A549 (cell line): ENCODE measurements around the gene SKAP1.

Source experiments
- CHD2 ChIP-seq: fragments of 150-350 bp; IDR thresholded peaks from 2 replicates; pipeline ENCODE4 v1.6.1; 2014; ENCODE audit warnings: low read length; ENCODE audit not compliant: partially characterized antibody
- CHD4 ChIP-seq: fragments of 200-600 bp; sonication (generic); IDR thresholded peaks from 2 replicates; pipeline ENCODE4 v1.6.1; 2016; ENCODE audit warnings: antibody characterized with exemption, mild to moderate bottlenecking, borderline replicate concordance
- CTCF ChIP-seq: fragments of >200 bp; sonication (Bioruptor Twin); formaldehyde crosslinking; IDR thresholded peaks from 3 replicates; pipeline ENCODE4 v1.5.1; 2016
- HDAC2 ChIP-seq: fragments of 200-600 bp; sonication (generic); IDR thresholded peaks from 2 replicates; pipeline ENCODE4 v1.6.1; 2016
- HOXB5 ChIP-seq: fragments of 250-450 bp; sonication (Bioruptor Pico); IDR thresholded peaks from 2 replicates; pipeline ENCODE4 v1.5.0; 2020; ENCODE audit warnings: mild to moderate bottlenecking, moderate library complexity
- NPAS2 ChIP-seq: fragments of 250-450 bp; sonication (Bioruptor Pico); IDR thresholded peaks from 2 replicates; pipeline ENCODE4 v1.8.0; 2022; ENCODE audit warnings: mild to moderate bottlenecking, moderate library complexity, borderline replicate concordance
- POLR2A ChIP-seq: IDR thresholded peaks from 2 replicates; pipeline ENCODE4 v1.6.1; 2012; ENCODE audit warnings: mild to moderate bottlenecking, low read length
- RARB ChIP-seq: fragments of 250-450 bp; sonication (Bioruptor Pico); IDR thresholded peaks from 2 replicates; pipeline ENCODE4 v1.8.0; 2021; ENCODE audit warnings: mild to moderate bottlenecking, moderate library complexity
- RFX5 ChIP-seq: fragments of 450-650 bp; IDR thresholded peaks from 2 replicates; pipeline ENCODE4 v1.7.1; 2014; ENCODE audit warnings: antibody characterized with exemption, mild to moderate bottlenecking, moderate library complexity
- SMC3 ChIP-seq: fragments of >200 bp; sonication (Bioruptor Twin); formaldehyde crosslinking; IDR thresholded peaks from 3 replicates; pipeline ENCODE4 v1.6.1; 2018; ENCODE audit warnings: inconsistent platforms
- USF2 ChIP-seq: fragments of 450-650 bp; IDR thresholded peaks from 2 replicates; pipeline ENCODE4 v1.6.1; 2014; ENCODE audit warnings: antibody characterized with exemption
- ZFP36 ChIP-seq: fragments of 450-650 bp; IDR thresholded peaks from 2 replicates; pipeline ENCODE4 v1.6.1; 2014; ENCODE audit warnings: borderline replicate concordance; ENCODE audit not compliant: partially characterized antibody

GRCh38 chr17:48093341-48094045 lies 336.5 kb downstream of the SKAP1 start:
- no peak for TF ChIP-seq USF2
- no peak for TF ChIP-seq SMC3
- no peak for TF ChIP-seq CTCF
- TF ChIP-seq RARB: no peak
- TF ChIP-seq ZFP36: no peak
- TF ChIP-seq HOXB5 (CRISPR knock-in tag): no peak
- no peak for TF ChIP-seq CHD2
- no peak for TF ChIP-seq POLR2A
- TF ChIP-seq CHD4: no peak
- TF ChIP-seq NPAS2: no peak
- no peak for TF ChIP-seq RFX5
- TF ChIP-seq HDAC2: no peak
